Measurements from ENCODE around the gene LCE3D. TPM values are rescaled to one million over a fixed set of nuclear protein-coding genes. Genes with fewer than 3 reads are reported as not detected.

The LCE3D gene
- total RNA-seq, 6 donors from 2014 or later = not detected

GRCh38 chr1:152533327-152533938, 46.9 kb downstream of the LCE3D start:
- Histone ChIP-seq H3K4me3 (no peak overlapping the region), H3K4me1 (no peaks in the 10 kb centered on the region), H3K36me3 (no peaks in the 10 kb centered on the region), H3K27me3 (no peaks in the 10 kb centered on the region), H3K9me3 (no peaks in the 10 kb centered on the region), H3K27ac (no peak overlapping the region)
- DNase-seq = no peak
- TF ChIP-seq POLR2AphosphoS5 (IDR thresholded peaks at IDR 0.05) (no peak), EP300 (IDR thresholded peaks at IDR 0.05) (no peak), POLR2A (IDR thresholded peaks at IDR 0.05) (no peak), CTCF (IDR thresholded peaks at IDR 0.05) (peak in 3 of 6 experiments; percentile 26 to 48 (median 29))
- no peak for ATAC-seq (ENCODE audit: low FRiP score in 2 of 2)
- 26 to 28% methylated on average over 7 of the region's 7 CpGs for WGBS, 2 donors

Small RNA genes lying within 50 kb of the gene (small RNA-seq; reads per million reads assigned to genes)
- gene LCE3A (0 reads per million in 4 donors), gene LCE3B (0 reads per million in 4 donors)

Other genes with a start within 250 kb of the LCE3D start
- not detected for gene FLG2, start 220.5 kb downstream of the LCE3D start, total RNA-seq
- gene CRNN, start 166.3 kb downstream of the LCE3D start, total RNA-seq = not detected
- gene LCE5A, start 69.7 kb downstream of the LCE3D start, total RNA-seq = not detected
- not detected for gene CRCT1, start 66.0 kb downstream of the LCE3D start, total RNA-seq
- not detected for gene LCE3E, start 13.7 kb downstream of the LCE3D start, total RNA-seq
- gene LCE3C, start 19.7 kb upstream of the LCE3D start, total RNA-seq = not detected
- not detected for gene LCE3B, start 33.3 kb upstream of the LCE3D start, total RNA-seq
- not detected for gene LCE3A, start 42.6 kb upstream of the LCE3D start, total RNA-seq
- not detected for gene LCE2D, start 82.9 kb upstream of the LCE3D start, total RNA-seq
- gene LCE2C, start 94.8 kb upstream of the LCE3D start, total RNA-seq = not detected
- gene LCE2B, start 105.6 kb upstream of the LCE3D start, total RNA-seq = not detected
- gene LCE2A, start 117.8 kb upstream of the LCE3D start, total RNA-seq = not detected
- not detected for gene LCE4A, start 127.6 kb upstream of the LCE3D start, total RNA-seq
- not detected for gene KPRP, start 177.5 kb upstream of the LCE3D start, total RNA-seq
- gene LCE1F, start 194.6 kb upstream of the LCE3D start, total RNA-seq = not detected
- not detected for gene LCE1E, start 205.7 kb upstream of the LCE3D start, total RNA-seq
- not detected for gene LCE1D, start 216.2 kb upstream of the LCE3D start, total RNA-seq
- gene LCE1C, start 226.1 kb upstream of the LCE3D start, total RNA-seq = not detected
- not detected for gene LCE1B, start 231.5 kb upstream of the LCE3D start, total RNA-seq
- not detected for gene LCE1A, start 247.0 kb upstream of the LCE3D start, total RNA-seq